OCI-LY3 (cell line): ENCODE measurements around the gene SACM1L.

ENCODE experiments used
- CTCF ChIP-seq: fragments of 200-600, 300-600 bp; sonication (generic); IDR thresholded peaks from 2 replicates; pipeline ENCODE4 v1.5.1; 2014; ENCODE audit warnings: antibody characterized with exemption, low read length, low read depth
- EZH2phosphoT487 ChIP-seq: fragments of 200-600 bp; shearing (Covaris generic); IDR thresholded peaks from 2 replicates; pipeline ENCODE4 v1.6.1; 2018; ENCODE audit warnings: antibody characterized with exemption, mixed run types, low read depth

GRCh38 chr3:45705839-45706808 lies 16.9 kb downstream of the SACM1L start:
- TF ChIP-seq CTCF (no peak), EZH2phosphoT487 (no peak)
